HepG2 (cell line): ENCODE results near the gene ERF. TPM values are rescaled to one million over a fixed set of nuclear protein-coding genes. Genes with fewer than 3 reads are reported as not detected.

Source experiments
- HBP1 ChIP-seq: IDR thresholded peaks from 2 replicates; pipeline ENCODE4 v1.6.1; 2016; ENCODE audit warnings: low read depth, control low read depth
- HOXA7 ChIP-seq: sonication (generic); formaldehyde crosslinking; IDR thresholded peaks from 2 replicates; pipeline ENCODE4 v1.8.1; 2022; ENCODE audit warnings: mild to moderate bottlenecking, missing genetic modification reagents, moderate library complexity
- LCORL ChIP-seq, 2 experiments: fragments of 450-650 bp in 1 of 2; sonication (generic) in 1 of 2; formaldehyde crosslinking in 1 of 2; IDR thresholded peaks; 2 replicates each; pipeline versions ENCODE4 v1.5.0 to v1.6.1; 2017 to 2020; ENCODE audit warnings: antibody characterized with exemption in 1 of 2, missing genetic modification reagents in 1 of 2
- MAFF ChIP-seq: IDR thresholded peaks from 2 replicates; pipeline ENCODE4 v1.6.1; 2011; ENCODE audit warnings: low read depth, low read length, improper control_type of control experiment
- PAXIP1 ChIP-seq: sonication (generic); formaldehyde crosslinking; conservative IDR thresholded peaks from 2 replicates; pipeline ENCODE4 v1.4.0; 2020; ENCODE audit warnings: mild to moderate bottlenecking, missing genetic modification reagents, moderate library complexity
- PBX2 ChIP-seq: IDR thresholded peaks from 2 replicates; pipeline ENCODE4 v1.6.1; 2016; ENCODE audit warnings: control low read depth
- PHF8 ChIP-seq: sonication (generic); formaldehyde crosslinking; IDR thresholded peaks from 2 replicates; pipeline ENCODE4 v1.5.0; 2020; ENCODE audit warnings: missing genetic modification reagents
- PREB ChIP-seq: sonication (generic); formaldehyde crosslinking; IDR thresholded peaks from 2 replicates; pipeline ENCODE4 v1.4.0; 2020; ENCODE audit warnings: missing genetic modification reagents
- RAD21 ChIP-seq: fragments of 450-650 bp; formaldehyde crosslinking; IDR thresholded peaks from 2 replicates; pipeline ENCODE4 v1.5.0; 2020; ENCODE audit warnings: mild to moderate bottlenecking
- RFXANK ChIP-seq: IDR thresholded peaks from 2 replicates; pipeline ENCODE4 v1.6.1; 2016
- RFXAP ChIP-seq: sonication (generic); formaldehyde crosslinking; IDR thresholded peaks from 2 replicates; pipeline ENCODE4 v1.4.0; 2020; ENCODE audit warnings: missing genetic modification reagents, borderline replicate concordance
- TARDBP ChIP-seq: sonication (generic); formaldehyde crosslinking; IDR thresholded peaks from 2 replicates; pipeline ENCODE4 v1.8.0; 2022; ENCODE audit warnings: mild to moderate bottlenecking, missing genetic modification reagents
- UBTF ChIP-seq: sonication (generic); formaldehyde crosslinking; IDR thresholded peaks from 2 replicates; pipeline ENCODE4 v1.4.0; 2020; ENCODE audit warnings: mild to moderate bottlenecking, missing genetic modification reagents
- ZNF253 ChIP-seq: sonication (generic); formaldehyde crosslinking; IDR thresholded peaks from 2 replicates; pipeline ENCODE4 v1.8.0; 2022; ENCODE audit warnings: mild to moderate bottlenecking, missing genetic modification reagents, borderline replicate concordance
- ZNF264 ChIP-seq: sonication (generic); formaldehyde crosslinking; IDR thresholded peaks from 2 replicates; pipeline ENCODE4 v1.4.0; 2020; ENCODE audit warnings: missing genetic modification reagents
- ZNF367 ChIP-seq: sonication (generic); formaldehyde crosslinking; IDR thresholded peaks from 2 replicates; pipeline ENCODE4 v1.4.0; 2020; ENCODE audit warnings: missing genetic modification reagents, borderline replicate concordance
- ZNF382 ChIP-seq: sonication (generic); formaldehyde crosslinking; IDR thresholded peaks from 2 replicates; pipeline ENCODE4 v1.5.0; 2020; ENCODE audit warnings: missing genetic modification reagents, mild to moderate bottlenecking, borderline replicate concordance
- ZNF772 ChIP-seq: sonication (generic); formaldehyde crosslinking; IDR thresholded peaks from 2 replicates; pipeline ENCODE4 v1.5.0; 2020; ENCODE audit warnings: mild to moderate bottlenecking, missing genetic modification reagents
- ZNF879 ChIP-seq: sonication (generic); formaldehyde crosslinking; IDR thresholded peaks from 2 replicates; pipeline ENCODE4 v1.8.1; 2023; ENCODE audit warnings: missing genetic modification reagents
- polyA plus RNA-seq, 8 experiments: library from polyadenylated mRNA; depleted of rRNA in 3 of 8; stranded (reverse) in 7 of 8; unstranded in 1 of 8; fragments of >200 nt; fragmentation: Illumina TruSeq in 4 of 8; extraction: Trizol in 4 of 8; gene quantifications; 2 replicates each; pipeline versions ENCODE4 v1.2.1 to v1.2.3, GENCODE V29; 2011 to 2016; ENCODE audit warnings: low read depth in 4 of 8, missing spikeins in 1 of 8, mixed read lengths in 1 of 8; ENCODE audit not compliant: insufficient read depth in 1 of 8
- total RNA-seq, 5 experiments: library from RNA; depleted of rRNA; stranded (reverse); fragments of >200 nt; fragmentation: Illumina TruSeq; extraction: Trizol; gene quantifications; 2 replicates each; pipeline ENCODE4 v1.2.3, GENCODE V29; 2016; ENCODE audit warnings: low read depth in 1 of 5

ERF gene
- total and polyA plus RNA-seq, 2 of the 13 experiments (the other 11 are each of a cell fraction or from before 2014, with no cell fraction given), result 67.1 to 69.9 TPM

GRCh38 chr19:42219812-42220750 is 34.8 kb downstream of the ERF start, which contains the start of gene ZNF526 (continued):
- no peak for TF ChIP-seq ZNF253 (CRISPR knock-in tag)
- 0 out of 2 replicates have a peak, but pooled peaks have one; percentile 19 for TF ChIP-seq PAXIP1 (CRISPR knock-in tag)
- peak; percentile 46 for TF ChIP-seq RAD21 (CRISPR knock-in tag)
- TF ChIP-seq HOXA7 (CRISPR knock-in tag), result no peak
- no peak for TF ChIP-seq ZNF382 (CRISPR knock-in tag)
- peak; percentile 73 for TF ChIP-seq UBTF (CRISPR knock-in tag)
- TF ChIP-seq RFXAP (CRISPR knock-in tag), result peak; percentile 99
- no peak for TF ChIP-seq ZNF879 (CRISPR knock-in tag)
- TF ChIP-seq PHF8 (CRISPR knock-in tag), result peak; percentile 89
- TF ChIP-seq HBP1, result no peak; the same call in none of the 2 replicates
- TF ChIP-seq PBX2, result no peak
- no peak for TF ChIP-seq MAFF
- TF ChIP-seq LCORL (IDR thresholded peaks at IDR 0.05), result no peak
- TF ChIP-seq LCORL (CRISPR knock-in tag; IDR thresholded peaks at IDR 0.05), result peak; percentile 59; the same call in 1 of the 2 replicates
- TF ChIP-seq TARDBP (CRISPR knock-in tag), result peak; percentile 69; the same call in 1 of the 2 replicates
- TF ChIP-seq ZNF264 (CRISPR knock-in tag), result no peak
- TF ChIP-seq ZNF367, result no peak
- no peak for TF ChIP-seq PREB
- TF ChIP-seq ZNF772 (CRISPR knock-in tag), result no peak
- TF ChIP-seq RFXANK (CRISPR knock-in tag), result 0 out of 2 replicates have a peak, but pooled peaks have one; percentile 33
